Measurements from ENCODE around the gene HELLS.
"Not testable (repeated sequence)": the region's sequence is repeated elsewhere in the genome, so short reads cannot be mapped to it uniquely, and the experiment has no call there.

Gene HELLS

DNA sequence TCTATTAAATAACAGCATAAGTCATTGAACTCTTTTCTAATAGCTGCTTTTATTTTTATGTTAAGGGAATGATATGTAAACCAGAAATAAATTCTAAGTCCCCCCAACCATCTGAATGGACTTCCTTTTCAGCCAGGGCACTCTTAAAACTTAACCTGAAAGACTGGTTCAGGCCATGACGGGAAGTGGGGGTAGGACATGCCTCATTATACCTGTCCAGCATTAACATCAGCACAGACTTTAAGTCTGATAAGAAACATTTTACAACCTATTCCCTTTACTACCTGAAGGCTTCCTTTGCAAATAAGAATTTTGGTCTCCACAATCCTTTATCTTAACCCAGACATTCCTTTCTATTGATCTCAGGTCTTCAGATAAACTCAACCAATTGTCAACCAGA is 81.9 kb downstream of the HELLS start:
- no peaks in the 10 kb centered on the region for H3K79me2 ChIP-seq (ENCODE audit: insufficient read depth, low read depth)
- no peak overlapping the region for H3K9ac ChIP-seq
- H3K36me3 ChIP-seq (ENCODE audit: insufficient read depth) = no peaks in the 10 kb centered on the region
- H3K4me3 ChIP-seq (IDR thresholded peaks at IDR 0.05; ENCODE audit: insufficient read depth, low read depth, low read length) = no peak overlapping the region
- no peaks in the 10 kb centered on the region for H3K27me3 ChIP-seq (ENCODE audit: insufficient read depth, low read depth)
- no peaks in the 10 kb centered on the region for H4K20me1 ChIP-seq (ENCODE audit: insufficient read depth)
- no peak overlapping the region for H3K27ac ChIP-seq
- H3K4me2 ChIP-seq = no peak overlapping the region
- H3K4me1 ChIP-seq (ENCODE audit: low read depth, poor library complexity, severe bottlenecking) = no peaks in the 10 kb centered on the region
- H2AFZ ChIP-seq (ENCODE audit: low read depth) = no peak overlapping the region
- TF ChIP-seq CTCF (conservative IDR thresholded peaks at IDR 0.05; ENCODE audit: low read depth, low read length) = no peak

DNA sequence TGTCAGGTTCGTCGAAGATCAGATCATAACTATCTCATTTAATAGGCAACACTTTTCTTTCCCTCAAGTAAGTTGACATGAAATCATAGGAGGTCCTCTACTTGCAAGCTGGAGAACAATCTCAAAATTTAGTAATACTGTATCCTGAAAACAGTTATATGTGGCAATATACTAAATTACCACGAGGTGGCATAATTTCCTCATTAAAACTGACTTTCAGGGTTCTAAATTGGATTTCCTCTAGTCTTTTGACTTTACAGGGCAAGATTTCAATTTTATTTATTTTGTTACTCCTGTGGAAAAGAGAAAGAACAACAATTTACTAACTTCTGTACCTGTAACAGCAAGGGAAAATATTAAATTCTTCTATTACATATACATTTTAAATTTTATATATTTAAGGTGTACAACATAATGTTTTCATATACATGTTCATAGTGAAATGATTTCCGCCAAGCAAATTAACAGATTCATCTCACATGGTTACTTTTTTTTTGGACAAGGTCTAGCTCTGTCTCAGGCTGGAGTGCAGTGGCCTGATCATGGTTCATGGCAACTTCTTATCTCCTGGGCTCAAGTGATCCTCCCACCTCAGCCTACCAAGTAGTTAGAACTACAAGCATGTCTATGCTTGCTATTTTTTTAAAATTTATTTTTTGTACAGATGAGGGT is 84.6 kb downstream of the HELLS start:
- H3K79me2 ChIP-seq (ENCODE audit: insufficient read depth, low read depth) = no peaks in the 10 kb centered on the region
- no peak overlapping the region for H3K27ac ChIP-seq
- H3K4me3 ChIP-seq (IDR thresholded peaks at IDR 0.05; ENCODE audit: insufficient read depth, low read depth, low read length) = no peak overlapping the region
- H2AFZ ChIP-seq (ENCODE audit: low read depth) = no peak overlapping the region
- H3K4me2 ChIP-seq = no peak overlapping the region
- H3K36me3 ChIP-seq (ENCODE audit: insufficient read depth) = no peaks in the 10 kb centered on the region
- no peaks in the 10 kb centered on the region for H4K20me1 ChIP-seq (ENCODE audit: insufficient read depth)
- peak; percentile 70 for TF ChIP-seq CTCF (conservative IDR thresholded peaks at IDR 0.05; ENCODE audit: low read depth, low read length)
- no peak overlapping the region for H3K9ac ChIP-seq
- no peaks in the 10 kb centered on the region for H3K4me1 ChIP-seq (ENCODE audit: low read depth, poor library complexity, severe bottlenecking)
- H3K27me3 ChIP-seq (ENCODE audit: insufficient read depth, low read depth) = no peaks in the 10 kb centered on the region

- Histone ChIP-seq H3K27ac (no peak overlapping the region), H4K20me1 (ENCODE audit: insufficient read depth) (no peaks in the 10 kb centered on the region), H3K79me2 (ENCODE audit: insufficient read depth, low read depth) (no peaks in the 10 kb centered on the region), H3K9ac (no peak overlapping the region), H3K36me3 (ENCODE audit: insufficient read depth) (no peaks in the 10 kb centered on the region), H3K4me1 (ENCODE audit: low read depth, poor library complexity, severe bottlenecking) (no peaks in the 10 kb centered on the region), H3K27me3 (ENCODE audit: insufficient read depth, low read depth) (no peaks in the 10 kb centered on the region), H2AFZ (ENCODE audit: low read depth) (no peak overlapping the region), H3K4me3 (IDR thresholded peaks at IDR 0.05; ENCODE audit: insufficient read depth, low read depth, low read length) (no peak overlapping the region), H3K4me2 (no peak overlapping the region)
- TF ChIP-seq CTCF (conservative IDR thresholded peaks at IDR 0.05; ENCODE audit: low read depth, low read length) = no peak
Measured at GRCh38 chr10:94631077-94631875, 85.7 kb downstream of the HELLS start.

GRCh38 chr10:94632954-94633353 is 87.4 kb downstream of the HELLS start:
- Histone ChIP-seq H3K79me2 (ENCODE audit: insufficient read depth, low read depth) (no peaks in the 10 kb centered on the region), H3K27me3 (ENCODE audit: insufficient read depth, low read depth) (no peaks in the 10 kb centered on the region), H2AFZ (ENCODE audit: low read depth) (no peak overlapping the region), H4K20me1 (ENCODE audit: insufficient read depth) (no peaks in the 10 kb centered on the region), H3K27ac (no peak overlapping the region), H3K9ac (no peak overlapping the region), H3K36me3 (ENCODE audit: insufficient read depth) (no peaks in the 10 kb centered on the region), H3K4me3 (IDR thresholded peaks at IDR 0.05; ENCODE audit: insufficient read depth, low read depth, low read length) (no peak overlapping the region), H3K4me1 (ENCODE audit: low read depth, poor library complexity, severe bottlenecking) (no peaks in the 10 kb centered on the region), H3K4me2 (no peak overlapping the region)
- TF ChIP-seq CTCF (conservative IDR thresholded peaks at IDR 0.05; ENCODE audit: low read depth, low read length) = no peak

- H3K9ac ChIP-seq; H3K36me3 ChIP-seq (ENCODE audit: insufficient read depth); H3K4me2 ChIP-seq: not testable (repeated sequence)
Measured at GRCh38 chr10:94638097-94638496, 92.5 kb downstream of the HELLS start.

More at GRCh38 chr10:94638097-94638496, 92.5 kb downstream of the HELLS start:
- H2AFZ ChIP-seq (ENCODE audit: low read depth); H3K27ac ChIP-seq; H4K20me1 ChIP-seq (ENCODE audit: insufficient read depth); H3K4me1 ChIP-seq (ENCODE audit: low read depth, poor library complexity, severe bottlenecking); H3K4me3 ChIP-seq (IDR thresholded peaks at IDR 0.05; ENCODE audit: insufficient read depth, low read depth, low read length); H3K27me3 ChIP-seq (ENCODE audit: insufficient read depth, low read depth); H3K79me2 ChIP-seq (ENCODE audit: insufficient read depth, low read depth): not testable (repeated sequence)

Measured in KMS-11 (cell line).